H9 (cell line): Measurements from ENCODE around the gene CPNE7. TPM values are rescaled to one million over a fixed set of nuclear protein-coding genes. Genes with fewer than 3 reads are reported as not detected.

Experiments
- DNase-seq: peaks from one replicate; pipeline ENCODE4 v3.0.0-alpha.2; 2017
- H2AFZ ChIP-seq: one replicate; pipeline ENCODE4 v1.6.1; 2013; ENCODE audit warnings: mild to moderate bottlenecking, low read length, control low read depth, moderate library complexity
- H2AK5ac ChIP-seq: 2 replicates; pipeline ENCODE4 v1.6.1; 2013; ENCODE audit warnings: low read length, control low read depth, mixed read lengths; ENCODE audit not compliant: insufficient read length
- H2BK120ac ChIP-seq: one replicate; pipeline ENCODE4 v1.6.1; 2013; ENCODE audit warnings: low read depth, mild to moderate bottlenecking, low read length, control low read depth, inconsistent platforms; ENCODE audit not compliant: poor library complexity, severe bottlenecking
- H2BK12ac ChIP-seq: 2 replicates; pipeline ENCODE4 v1.6.1; 2013; ENCODE audit warnings: low read length, control low read depth, mixed read lengths, low read depth; ENCODE audit not compliant: insufficient read length
- H2BK15ac ChIP-seq: 2 replicates; pipeline ENCODE4 v1.6.1; 2013; ENCODE audit warnings: low read depth, low read length, control low read depth
- H2BK20ac ChIP-seq: one replicate; pipeline ENCODE4 v1.6.1; 2013; ENCODE audit warnings: low read depth, mild to moderate bottlenecking, low read length, control low read depth, inconsistent platforms; ENCODE audit not compliant: poor library complexity, severe bottlenecking
- H2BK5ac ChIP-seq: 2 replicates; pipeline ENCODE4 v1.6.1; 2013; ENCODE audit warnings: low read length, control low read depth, mixed read lengths; ENCODE audit not compliant: insufficient read length
- H3K14ac ChIP-seq: 2 replicates; pipeline ENCODE4 v1.6.1; 2013; ENCODE audit warnings: low read length, control low read depth; ENCODE audit not compliant: insufficient read depth
- H3K18ac ChIP-seq: 2 replicates; pipeline ENCODE4 v1.6.1; 2013; ENCODE audit warnings: low read depth, mild to moderate bottlenecking, mixed read lengths, low read length, control low read depth; ENCODE audit not compliant: insufficient read length
- H3K23ac ChIP-seq: 2 replicates; pipeline ENCODE4 v1.6.1; 2013; ENCODE audit warnings: low read length, control low read depth, mixed read lengths, low read depth; ENCODE audit not compliant: insufficient read length
- H3K23me2 ChIP-seq: 2 replicates; pipeline ENCODE4 v1.6.1; 2013; ENCODE audit warnings: low read depth, mild to moderate bottlenecking, mixed read lengths, low read length, control low read depth; ENCODE audit not compliant: insufficient read length, poor library complexity, severe bottlenecking
- H3K27ac ChIP-seq: 2 replicates; pipeline ENCODE4 v1.5.1; 2013; ENCODE audit warnings: low read length, control low read depth, mixed read lengths, low read depth; ENCODE audit not compliant: insufficient read length
- H3K27me3 ChIP-seq: 2 replicates; pipeline ENCODE4 v1.6.1; 2013; ENCODE audit warnings: low read length, control low read depth, inconsistent platforms; ENCODE audit not compliant: insufficient read depth
- H3K4ac ChIP-seq: 2 replicates; pipeline ENCODE4 v1.6.1; 2013; ENCODE audit warnings: low read depth, mild to moderate bottlenecking, control low read depth, inconsistent platforms, low read length, moderate library complexity
- H3K4me1 ChIP-seq: 2 replicates; pipeline ENCODE4 v1.6.1; 2013; ENCODE audit warnings: low read length, control low read depth, inconsistent platforms; ENCODE audit not compliant: insufficient read depth
- H3K4me2 ChIP-seq: 2 replicates; pipeline ENCODE4 v1.6.1; 2013; ENCODE audit warnings: low read length, control low read depth, mixed read lengths; ENCODE audit not compliant: insufficient read length, insufficient read depth
- H3K56ac ChIP-seq: 2 replicates; pipeline ENCODE4 v1.6.1; 2013; ENCODE audit warnings: low read depth, mild to moderate bottlenecking, mixed read lengths, low read length, control low read depth; ENCODE audit not compliant: insufficient read length
- H3K79me1 ChIP-seq: 2 replicates; pipeline ENCODE4 v1.6.1; 2013; ENCODE audit warnings: low read depth, mild to moderate bottlenecking, moderate library complexity, low read length, control low read depth, inconsistent platforms; ENCODE audit not compliant: insufficient read depth, poor library complexity, severe bottlenecking
- H3K79me2 ChIP-seq: 2 replicates; pipeline ENCODE4 v1.6.1; 2013; ENCODE audit warnings: low read length, control low read depth, inconsistent platforms; ENCODE audit not compliant: insufficient read depth
- H3K9ac ChIP-seq: 2 replicates; pipeline ENCODE4 v1.6.1; 2013; ENCODE audit warnings: low read length, control low read depth, mixed read lengths; ENCODE audit not compliant: insufficient read length; ENCODE audit errors: extremely low read depth
- H3K9me3 ChIP-seq: one replicate; pipeline ENCODE4 v1.6.1; 2013; ENCODE audit warnings: low read depth, low read length, inconsistent platforms; ENCODE audit not compliant: control insufficient read depth
- H3T11ph ChIP-seq: one replicate; pipeline ENCODE4 v1.6.1; 2013; ENCODE audit warnings: mild to moderate bottlenecking, low read length, control low read depth, inconsistent platforms
- H4K20me1 ChIP-seq: one replicate; pipeline ENCODE4 v1.6.1; 2013; ENCODE audit not compliant: control insufficient read depth, insufficient read length, insufficient read depth
- H4K5ac ChIP-seq: 2 replicates; pipeline ENCODE4 v1.6.1; 2013; ENCODE audit warnings: low read depth, mild to moderate bottlenecking, mixed read lengths, low read length, control low read depth; ENCODE audit not compliant: insufficient read length
- H4K8ac ChIP-seq: replicated peaks from 2 replicates; pipeline ENCODE4 v1.6.1; 2013; ENCODE audit warnings: low read length, control low read depth, mixed read lengths, low read depth; ENCODE audit not compliant: insufficient read length
- H4K91ac ChIP-seq: 2 replicates; pipeline ENCODE4 v1.6.1; 2013; ENCODE audit warnings: low read depth, mild to moderate bottlenecking, moderate library complexity, mixed read lengths, low read length, control low read depth; ENCODE audit not compliant: insufficient read length
- H3K27ac Mint-ChIP-seq, 3 experiments: 2 replicates in 2 of 3; 3 replicates in 1 of 3; pipeline ENCODE4 v1.8.0; 2020 to 2021; ENCODE audit warnings: mixed read lengths in 3 of 3, mild to moderate bottlenecking in 1 of 3, moderate library complexity in 1 of 3
- H3K27me3 Mint-ChIP-seq: 2 replicates; pipeline ENCODE4 v1.8.0; 2021; ENCODE audit warnings: low read depth, mild to moderate bottlenecking, moderate library complexity, mixed read lengths
- H3K36me3 Mint-ChIP-seq, 3 experiments: 2 replicates in 2 of 3; 3 replicates in 1 of 3; pipeline ENCODE4 v1.8.0; 2020 to 2021; ENCODE audit warnings: low read depth in 3 of 3, mixed read lengths in 3 of 3; ENCODE audit not compliant: insufficient read depth in 1 of 3
- H3K4me1 Mint-ChIP-seq, 2 experiments: 2 replicates each; pipeline ENCODE4 v1.8.0; 2020; ENCODE audit warnings: mixed read lengths in 2 of 2
- H3K4me3 Mint-ChIP-seq, 2 experiments: 2 replicates in 1 of 2; 3 replicates in 1 of 2; pipeline ENCODE4 v1.8.0; 2020 to 2021; ENCODE audit warnings: mild to moderate bottlenecking in 2 of 2, mixed read lengths in 2 of 2, moderate library complexity in 1 of 2
- H3K9me3 Mint-ChIP-seq, 2 experiments: 2 replicates in 1 of 2; 3 replicates in 1 of 2; pipeline ENCODE4 v1.8.0; 2020; ENCODE audit warnings: mild to moderate bottlenecking in 2 of 2, mixed read lengths in 2 of 2, moderate library complexity in 1 of 2
- WGBS: extraction: QIAGEN DNeasy Blood & Tissue Kit; methylation state at CpG from one replicate; pipeline ENCODE4 v1.1.7; 2013; ENCODE audit warnings: missing lambda C conversion rate, low lambda C conversion rate, mixed read lengths; ENCODE audit not compliant: insufficient read length; ENCODE audit errors: extremely low coverage; 5-methylcytosine and 5-hydroxymethylcytosine counted together
- total RNA-seq: library from RNA; stranded (reverse); gene quantifications from 2 replicates; pipeline ENCODE4 v1.2.1, GENCODE V29; 2021
- TF ChIP-seq, protein P1 (sequence below): fragments of 200-600 bp; sonication (generic); conservative IDR thresholded peaks from 3 replicates; pipeline ENCODE4 v1.8.0; 2021; ENCODE audit warnings: antibody characterized with exemption, mild to moderate bottlenecking

CPNE7 gene
- total RNA-seq, 1 experiment from 2014 or later = 23.4 TPM

- H3K79me2 ChIP-seq = no peaks in the 10 kb centered on the region
- TF ChIP-seq, protein P1, sequence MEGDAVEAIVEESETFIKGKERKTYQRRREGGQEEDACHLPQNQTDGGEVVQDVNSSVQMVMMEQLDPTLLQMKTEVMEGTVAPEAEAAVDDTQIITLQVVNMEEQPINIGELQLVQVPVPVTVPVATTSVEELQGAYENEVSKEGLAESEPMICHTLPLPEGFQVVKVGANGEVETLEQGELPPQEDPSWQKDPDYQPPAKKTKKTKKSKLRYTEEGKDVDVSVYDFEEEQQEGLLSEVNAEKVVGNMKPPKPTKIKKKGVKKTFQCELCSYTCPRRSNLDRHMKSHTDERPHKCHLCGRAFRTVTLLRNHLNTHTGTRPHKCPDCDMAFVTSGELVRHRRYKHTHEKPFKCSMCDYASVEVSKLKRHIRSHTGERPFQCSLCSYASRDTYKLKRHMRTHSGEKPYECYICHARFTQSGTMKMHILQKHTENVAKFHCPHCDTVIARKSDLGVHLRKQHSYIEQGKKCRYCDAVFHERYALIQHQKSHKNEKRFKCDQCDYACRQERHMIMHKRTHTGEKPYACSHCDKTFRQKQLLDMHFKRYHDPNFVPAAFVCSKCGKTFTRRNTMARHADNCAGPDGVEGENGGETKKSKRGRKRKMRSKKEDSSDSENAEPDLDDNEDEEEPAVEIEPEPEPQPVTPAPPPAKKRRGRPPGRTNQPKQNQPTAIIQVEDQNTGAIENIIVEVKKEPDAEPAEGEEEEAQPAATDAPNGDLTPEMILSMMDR = no peak
Observed at GRCh38 chr16:89646270-89646669, 70.7 kb downstream of the CPNE7 start.

More at GRCh38 chr16:89646270-89646669, 70.7 kb downstream of the CPNE7 start:
- Mint-ChIP-seq H3K27ac (no peak overlapping the region), H3K36me3 (peaks cover 11 to 45% (median 43%) of the 10 kb centered on the region in 3 experiments; a peak in 6 of 7 replicates), H3K4me1 (peaks cover 5% of the 10 kb centered on the region in 2 experiments; a peak in 3 of 4 replicates), H3K27me3 (peaks cover 7% of the 10 kb centered on the region), H3K9me3 (no peaks in the 10 kb centered on the region), H3K4me3 (no peak overlapping the region)
- Histone ChIP-seq H4K8ac (no peak overlapping the region), H2BK5ac (no peak overlapping the region), H3K23ac (no peak overlapping the region), H3K4ac (no peak overlapping the region), H3K79me1 (no peaks in the 10 kb centered on the region), H3K27me3 (no peaks in the 10 kb centered on the region), H3K27ac (no peak overlapping the region), H3T11ph (no peak overlapping the region), H4K5ac (no peak overlapping the region), H2BK12ac (no peak overlapping the region), H3K56ac (no peak overlapping the region), H3K4me2 (no peak overlapping the region), H2BK120ac (no peak overlapping the region), H2BK20ac (no peak overlapping the region), H4K20me1 (no peaks in the 10 kb centered on the region), H4K91ac (no peak overlapping the region), H2BK15ac (no peak overlapping the region), H3K9me3 (no peaks in the 10 kb centered on the region), H2AFZ (no peak overlapping the region), H3K23me2 (no peaks in the 10 kb centered on the region), H3K4me1 (no peaks in the 10 kb centered on the region), H2AK5ac (no peak overlapping the region), H3K18ac (no peak overlapping the region), H3K14ac (no peak overlapping the region), H3K9ac (no peak overlapping the region)
- DNase-seq = no peak
- no CpG with 5 or more reads among the region's 22 CpGs for WGBS

Other genes with a start within 250 kb of the CPNE7 start
- gene ANKRD11, start 85.2 kb upstream of the CPNE7 start, total RNA-seq = 178 and 181 TPM in 2 replicates
- gene SPG7, start 67.4 kb upstream of the CPNE7 start, total RNA-seq = 110 and 119 TPM in 2 replicates
- 2,157 and 2,259 TPM in 2 replicates for gene RPL13, start 15.1 kb upstream of the CPNE7 start, total RNA-seq
- gene DPEP1, start 37.9 kb downstream of the CPNE7 start, total RNA-seq = 1.1 and 1.2 TPM in 2 replicates
- gene CHMP1A, start 82.0 kb downstream of the CPNE7 start, total RNA-seq = 85.4 and 89.6 TPM in 2 replicates
- 17.4 and 17.8 TPM in 2 replicates for gene SPATA33, start 82.1 kb downstream of the CPNE7 start, total RNA-seq
- 76.6 and 77.1 TPM in 2 replicates for gene CDK10, start 110.9 kb downstream of the CPNE7 start, total RNA-seq
- gene SPATA2L, start 125.9 kb downstream of the CPNE7 start, total RNA-seq = 27.1 and 27.4 TPM in 2 replicates
- 5.6 and 6.0 TPM in 2 replicates for gene VPS9D1, start 145.1 kb downstream of the CPNE7 start, total RNA-seq
- 17.4 and 18.6 TPM in 2 replicates for gene ZNF276, start 145.8 kb downstream of the CPNE7 start, total RNA-seq
- gene FANCA, start 240.9 kb downstream of the CPNE7 start, total RNA-seq = 84.3 and 106 TPM in 2 replicates